Measurements from ENCODE around the gene MYH7B. TPM values are rescaled to one million over a fixed set of nuclear protein-coding genes. Genes with fewer than 3 reads are reported as not detected.

Gene MYH7B
- total and polyA plus RNA-seq, 2 experiments from 2014 or later, result 0.10 to 1.1 TPM

DNA sequence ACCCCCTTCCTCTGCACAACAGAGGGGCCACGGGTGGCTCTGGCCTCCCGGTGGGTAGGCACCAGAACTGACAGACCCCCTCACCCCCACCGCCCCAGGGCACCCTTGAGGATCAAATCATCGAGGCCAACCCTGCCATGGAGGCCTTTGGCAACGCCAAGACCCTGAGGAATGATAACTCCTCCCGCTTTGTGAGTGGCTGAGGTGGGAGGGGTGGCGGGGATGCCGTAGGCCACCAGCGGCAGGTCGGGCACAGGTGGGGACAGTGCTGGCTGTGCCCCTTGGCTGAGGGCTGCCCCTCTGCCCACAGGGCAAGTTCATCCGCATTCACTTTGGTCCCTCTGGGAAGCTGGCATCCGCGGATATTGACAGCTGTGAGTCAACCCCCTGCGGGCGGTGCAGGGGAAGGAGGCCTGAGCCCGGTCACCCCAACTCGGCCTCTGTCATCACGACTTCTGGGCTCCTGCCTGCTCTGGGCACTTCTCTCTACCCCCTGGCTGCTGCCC lies 29.1 kb downstream of the MYH7B start:
- Histone ChIP-seq H3K79me2 (replicated peaks; ENCODE audit: insufficient read depth) (no peaks in the 10 kb centered on the region), H4K20me1 (replicated peaks; ENCODE audit: insufficient read depth) (no peaks in the 10 kb centered on the region; the same call in 1 of the 2 replicates), H3K36me3 (ENCODE audit: insufficient read depth) (no peaks in the 10 kb centered on the region), H2AFZ (no peak overlapping the region), H3K4me2 (peak overlapping the region; percentile 69), H3K27ac (ENCODE audit: low read depth) (no peak overlapping the region), H3K9me2 (ENCODE audit: insufficient read depth) (no peaks in the 10 kb centered on the region), H3F3A (replicated peaks; ENCODE audit: low read depth) (0 out of 2 replicates have a peak, but pooled peaks cover 2% of the 10 kb centered on the region), H3K27me3 (ENCODE audit: insufficient read depth) (peaks cover 13% of the 10 kb centered on the region; the same call in 1 of the 2 replicates), H3K4me3 (no peak overlapping the region), H3K4me1 (ENCODE audit: insufficient read depth) (peaks cover 33% of the 10 kb centered on the region)
- Mint-ChIP-seq H3K27ac (no peak overlapping the region), H3K27me3 (ENCODE audit: insufficient read depth, low read depth, poor library complexity) (peaks cover 20% of the 10 kb centered on the region), H3K4me3 (no peak overlapping the region; the same call in 2 of the 3 replicates), H3K4me1 (peaks cover 44% of the 10 kb centered on the region), H3K9me3 (no peaks in the 10 kb centered on the region; the same call in 2 of the 3 replicates), H3K36me3 (ENCODE audit: low read depth) (no peaks in the 10 kb centered on the region)
- TF ChIP-seq EZH2 (IDR thresholded peaks at IDR 0.05; ENCODE audit: low read depth, unreplicated experiment), result no peak
- TF ChIP-seq, protein P1, sequence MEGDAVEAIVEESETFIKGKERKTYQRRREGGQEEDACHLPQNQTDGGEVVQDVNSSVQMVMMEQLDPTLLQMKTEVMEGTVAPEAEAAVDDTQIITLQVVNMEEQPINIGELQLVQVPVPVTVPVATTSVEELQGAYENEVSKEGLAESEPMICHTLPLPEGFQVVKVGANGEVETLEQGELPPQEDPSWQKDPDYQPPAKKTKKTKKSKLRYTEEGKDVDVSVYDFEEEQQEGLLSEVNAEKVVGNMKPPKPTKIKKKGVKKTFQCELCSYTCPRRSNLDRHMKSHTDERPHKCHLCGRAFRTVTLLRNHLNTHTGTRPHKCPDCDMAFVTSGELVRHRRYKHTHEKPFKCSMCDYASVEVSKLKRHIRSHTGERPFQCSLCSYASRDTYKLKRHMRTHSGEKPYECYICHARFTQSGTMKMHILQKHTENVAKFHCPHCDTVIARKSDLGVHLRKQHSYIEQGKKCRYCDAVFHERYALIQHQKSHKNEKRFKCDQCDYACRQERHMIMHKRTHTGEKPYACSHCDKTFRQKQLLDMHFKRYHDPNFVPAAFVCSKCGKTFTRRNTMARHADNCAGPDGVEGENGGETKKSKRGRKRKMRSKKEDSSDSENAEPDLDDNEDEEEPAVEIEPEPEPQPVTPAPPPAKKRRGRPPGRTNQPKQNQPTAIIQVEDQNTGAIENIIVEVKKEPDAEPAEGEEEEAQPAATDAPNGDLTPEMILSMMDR (conservative IDR thresholded peaks at IDR 0.05; ENCODE audit: low read depth in 2 of 2), result no peak
- TF ChIP-seq CREB1 (CRISPR knock-in tag; IDR thresholded peaks at IDR 0.05; ENCODE audit: low read depth), result no peak
- TF ChIP-seq NANOG (IDR thresholded peaks at IDR 0.05; ENCODE audit: borderline replicate concordance), result no peak
- TF ChIP-seq POLR2AphosphoS5 (IDR thresholded peaks at IDR 0.05; ENCODE audit: low read depth), result no peak
- no peak for TF ChIP-seq EZH2phosphoT487 (IDR thresholded peaks at IDR 0.05; ENCODE audit: unreplicated experiment)
- no peak for TF ChIP-seq ZNF331 (CRISPR knock-in tag; IDR thresholded peaks at IDR 0.05; ENCODE audit: low read depth)
- no peak for TF ChIP-seq ZNF114 (CRISPR knock-in tag; IDR thresholded peaks at IDR 0.05)
- no peak for ATAC-seq
- DNase-seq (ENCODE audit: low spot score), result no peak

- Histone ChIP-seq H3K36me3 (ENCODE audit: insufficient read depth) (no peaks in the 10 kb centered on the region), H3F3A (replicated peaks; ENCODE audit: low read depth) (0 out of 2 replicates have a peak, but pooled peaks cover 2% of the 10 kb centered on the region), H3K4me2 (no peak overlapping the region; the same call in 1 of the 2 replicates), H3K27me3 (ENCODE audit: insufficient read depth) (peaks cover 13% of the 10 kb centered on the region; the same call in 1 of the 2 replicates), H3K4me1 (ENCODE audit: insufficient read depth) (peaks cover 28% of the 10 kb centered on the region), H4K20me1 (replicated peaks; ENCODE audit: insufficient read depth) (no peaks in the 10 kb centered on the region; the same call in 1 of the 2 replicates), H2AFZ (no peak overlapping the region), H3K27ac (ENCODE audit: low read depth) (no peak overlapping the region), H3K79me2 (replicated peaks; ENCODE audit: insufficient read depth) (no peaks in the 10 kb centered on the region), H3K4me3 (no peak overlapping the region), H3K9me2 (ENCODE audit: insufficient read depth) (no peaks in the 10 kb centered on the region)
- ATAC-seq (no peak), DNase-seq (ENCODE audit: low spot score) (no peak)
- Mint-ChIP-seq H3K4me1 (peaks cover 36% of the 10 kb centered on the region), H3K27me3 (ENCODE audit: insufficient read depth, low read depth, poor library complexity) (peaks cover 22% of the 10 kb centered on the region), H3K4me3 (no peak overlapping the region), H3K36me3 (ENCODE audit: low read depth) (no peaks in the 10 kb centered on the region), H3K9me3 (no peaks in the 10 kb centered on the region; the same call in 2 of the 3 replicates), H3K27ac (no peak overlapping the region)
- TF ChIP-seq, protein P2, sequence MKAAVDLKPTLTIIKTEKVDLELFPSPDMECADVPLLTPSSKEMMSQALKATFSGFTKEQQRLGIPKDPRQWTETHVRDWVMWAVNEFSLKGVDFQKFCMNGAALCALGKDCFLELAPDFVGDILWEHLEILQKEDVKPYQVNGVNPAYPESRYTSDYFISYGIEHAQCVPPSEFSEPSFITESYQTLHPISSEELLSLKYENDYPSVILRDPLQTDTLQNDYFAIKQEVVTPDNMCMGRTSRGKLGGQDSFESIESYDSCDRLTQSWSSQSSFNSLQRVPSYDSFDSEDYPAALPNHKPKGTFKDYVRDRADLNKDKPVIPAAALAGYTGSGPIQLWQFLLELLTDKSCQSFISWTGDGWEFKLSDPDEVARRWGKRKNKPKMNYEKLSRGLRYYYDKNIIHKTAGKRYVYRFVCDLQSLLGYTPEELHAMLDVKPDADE (IDR thresholded peaks at IDR 0.05), result no peak
- no peak for TF ChIP-seq NANOG (IDR thresholded peaks at IDR 0.05; ENCODE audit: borderline replicate concordance)
- TF ChIP-seq, protein P1 (conservative IDR thresholded peaks at IDR 0.05; ENCODE audit: low read depth in 2 of 2), result no peak
- TF ChIP-seq ZNF114 (CRISPR knock-in tag; IDR thresholded peaks at IDR 0.05), result no peak
- no peak for TF ChIP-seq EZH2 (IDR thresholded peaks at IDR 0.05; ENCODE audit: low read depth, unreplicated experiment)
- TF ChIP-seq JUNB (IDR thresholded peaks at IDR 0.05; ENCODE audit: unreplicated experiment), result no peak
- TF ChIP-seq CREB1 (CRISPR knock-in tag; IDR thresholded peaks at IDR 0.05; ENCODE audit: low read depth), result no peak
- no peak for TF ChIP-seq STAT1 (IDR thresholded peaks at IDR 0.05; ENCODE audit: unreplicated experiment)
Measured at GRCh38 chr20:34985461-34986310, 30.0 kb downstream of the MYH7B start.

All from GM23338 (cell line).